H1 (cell line): ENCODE results near the gene MAPK1. TPM values are rescaled to one million over a fixed set of nuclear protein-coding genes. Genes with fewer than 3 reads are reported as not detected.
A peak's percentile ranks its signal among the peaks of the same experiment; 100 is the strongest.

Experiments
- CTCF ChIA-PET: fragments of 300-600 bp; sonication (Branson Sonifier 250); formaldehyde crosslinking; loops from one replicate; lab custom pipeline; 2021; ENCODE audit not compliant: partially characterized antibody; lab: Charles Lee
- POLR2A ChIA-PET: fragments of 300-600 bp; sonication (Branson Sonifier 250); formaldehyde crosslinking; loops from one replicate; lab custom pipeline; 2021; ENCODE audit warnings: inconsistent platforms; ENCODE audit not compliant: partially characterized antibody; lab: Charles Lee
- DNase-seq, 2 experiments: peaks; one replicate each; pipeline versions ENCODE4 v3.0.0 to v3.0.0-alpha.2; 2010 to 2022; ENCODE audit warnings: low spot score in 2 of 2, low read depth in 1 of 2, mixed read lengths in 1 of 2
- FAIRE-seq: peaks from 2 replicates; lab custom pipeline; 2011; peaks lifted over from hg19 to GRCh38; lab: Jason Lieb, UNC
- H2AFZ ChIP-seq: 2 replicates; pipeline ENCODE4 v1.8.1; 2012; ENCODE audit warnings: low read length, inconsistent platforms
- H2AK5ac ChIP-seq: 2 replicates; pipeline ENCODE4 v1.6.1; 2013; ENCODE audit warnings: low read depth, low read length
- H2BK120ac ChIP-seq: replicated peaks from 2 replicates; pipeline ENCODE3; 2013; ENCODE audit warnings: low read depth, low read length, inconsistent platforms
- H2BK12ac ChIP-seq: 2 replicates; pipeline ENCODE4 v1.6.1; 2013; ENCODE audit warnings: low read depth, low read length
- H2BK15ac ChIP-seq: 2 replicates; pipeline ENCODE4 v1.6.1; 2013; ENCODE audit warnings: low read length
- H2BK20ac ChIP-seq: 2 replicates; pipeline ENCODE4 v1.6.1; 2013; ENCODE audit warnings: low read length
- H2BK5ac ChIP-seq: 2 replicates; pipeline ENCODE4 v1.6.1; 2013; ENCODE audit warnings: low read depth, low read length
- H3K14ac ChIP-seq: 2 replicates; pipeline ENCODE4 v1.6.1; 2013; ENCODE audit warnings: inconsistent platforms; ENCODE audit not compliant: insufficient read length
- H3K18ac ChIP-seq: 2 replicates; pipeline ENCODE4 v1.6.1; 2013; ENCODE audit warnings: low read length; ENCODE audit errors: extremely low read depth
- H3K23ac ChIP-seq: 2 replicates; pipeline ENCODE4 v1.6.1; 2013; ENCODE audit warnings: inconsistent platforms; ENCODE audit not compliant: insufficient read length
- H3K23me2 ChIP-seq: 2 replicates; pipeline ENCODE4 v1.6.1; 2013; ENCODE audit warnings: low read depth, low read length
- H3K27ac ChIP-seq: 2 replicates; pipeline ENCODE4 v1.6.1; 2011; ENCODE audit warnings: low read depth, low read length, inconsistent platforms
- H3K27me3 ChIP-seq, 4 experiments: replicated peaks in 1 of 4; 1 replicate in 1 of 4; 2 replicates in 3 of 4; pipeline versions ENCODE4 v1.6.1 to v1.8.1; 2011 to 2013; ENCODE audit warnings: low read length in 3 of 4, mild to moderate bottlenecking in 3 of 4, inconsistent platforms in 2 of 4, mixed read lengths in 2 of 4, moderate library complexity in 1 of 4; ENCODE audit not compliant: control insufficient read depth in 3 of 4, insufficient read depth in 3 of 4; ENCODE audit errors: extremely low read depth in 1 of 4
- H3K36me3 ChIP-seq, 4 experiments: 2 replicates each; pipeline versions ENCODE4 v1.6.1 to v1.8.1; 2011 to 2013; ENCODE audit warnings: mild to moderate bottlenecking in 4 of 4, low read length in 3 of 4, moderate library complexity in 2 of 4, control low read depth in 1 of 4, inconsistent platforms in 1 of 4; ENCODE audit not compliant: insufficient read depth in 4 of 4, control insufficient read depth in 2 of 4
- H3K4ac ChIP-seq: replicated peaks from 2 replicates; pipeline ENCODE3; 2013; ENCODE audit warnings: low read length, low read depth, mixed read lengths, inconsistent platforms; ENCODE audit not compliant: insufficient read length
- H3K4me1 ChIP-seq, 4 experiments: replicated peaks in 1 of 4; 1 replicate in 1 of 4; 2 replicates in 3 of 4; pipeline versions ENCODE4 v1.6.1 to v1.8.1; 2011 to 2013; ENCODE audit warnings: low read length in 3 of 4, inconsistent platforms in 2 of 4, mixed read lengths in 1 of 4; ENCODE audit not compliant: insufficient read depth in 4 of 4, control insufficient read depth in 3 of 4
- H3K4me2 ChIP-seq, 2 experiments: 2 replicates each; pipeline versions ENCODE4 v1.6.1 to v1.8.1; 2011 to 2013; ENCODE audit warnings: low read depth in 2 of 2, low read length in 2 of 2, control low read depth in 1 of 2, inconsistent platforms in 1 of 2, mild to moderate bottlenecking in 1 of 2; ENCODE audit not compliant: insufficient read depth in 1 of 2
- H3K4me3 ChIP-seq, 4 experiments: fragments of 200-600, 300-600 bp in 1 of 4; sonication (generic), shearing (Covaris generic), sonication (Bioruptor Twin) in 1 of 4; 2 replicates each; pipeline versions ENCODE4 v1.5.1 to v1.8.1; 2011 to 2016; ENCODE audit warnings: low read length in 4 of 4, low read depth in 3 of 4, control low read depth in 2 of 4, inconsistent platforms in 2 of 4, mild to moderate bottlenecking in 2 of 4, mixed read lengths in 1 of 4, moderate library complexity in 1 of 4; ENCODE audit not compliant: insufficient read depth in 2 of 4; ENCODE audit errors: extremely low read depth in 1 of 4
- H3K56ac ChIP-seq: replicated peaks from 2 replicates; pipeline ENCODE3; 2013; ENCODE audit warnings: low read depth, mild to moderate bottlenecking, mixed read lengths, low read length, inconsistent platforms; ENCODE audit not compliant: insufficient read length
- H3K79me1 ChIP-seq: 2 replicates; pipeline ENCODE4 v1.6.1; 2013; ENCODE audit warnings: low read depth, low read length, control low read depth
- H3K79me2 ChIP-seq, 2 experiments: 2 replicates each; pipeline versions ENCODE4 v1.6.1 to v1.8.1; 2012 to 2013; ENCODE audit warnings: low read length in 2 of 2, mild to moderate bottlenecking in 2 of 2, inconsistent platforms in 1 of 2; ENCODE audit not compliant: insufficient read depth in 2 of 2, control insufficient read depth in 1 of 2
- H3K9ac ChIP-seq, 4 experiments: replicated peaks in 1 of 4; 1 replicate in 1 of 4; 2 replicates in 3 of 4; pipeline versions ENCODE4 v1.6.1 to v1.8.1; 2011 to 2013; ENCODE audit warnings: low read depth in 3 of 4, low read length in 3 of 4, control low read depth in 2 of 4, mild to moderate bottlenecking in 2 of 4, moderate library complexity in 2 of 4, inconsistent platforms in 1 of 4; ENCODE audit errors: extremely low read depth in 1 of 4
- H3K9me3 ChIP-seq, 2 experiments: 2 replicates each; pipeline versions ENCODE4 v1.6.1 to v1.8.1; 2012 to 2013; ENCODE audit warnings: mild to moderate bottlenecking in 2 of 2, moderate library complexity in 2 of 2, control low read depth in 1 of 2, inconsistent platforms in 1 of 2, low read depth in 1 of 2, low read length in 1 of 2, mixed read lengths in 1 of 2; ENCODE audit not compliant: insufficient read depth in 2 of 2
- H4K20me1 ChIP-seq, 2 experiments: replicated peaks in 1 of 2; 2 replicates each; pipeline versions ENCODE3 to v1.8.1; 2011 to 2013; ENCODE audit warnings: inconsistent platforms in 2 of 2, low read length in 2 of 2, mild to moderate bottlenecking in 1 of 2; ENCODE audit not compliant: insufficient read depth in 2 of 2, control insufficient read depth in 1 of 2
- H4K5ac ChIP-seq: 2 replicates; pipeline ENCODE4 v1.6.1; 2013; ENCODE audit warnings: low read length, low read depth, mixed read lengths, inconsistent platforms; ENCODE audit not compliant: insufficient read length
- H4K8ac ChIP-seq: 2 replicates; pipeline ENCODE4 v1.8.0; 2013; ENCODE audit warnings: mild to moderate bottlenecking, moderate library complexity, low read length, inconsistent platforms; ENCODE audit not compliant: insufficient read depth; ENCODE audit errors: extremely low read depth
- H4K91ac ChIP-seq: replicated peaks from 2 replicates; pipeline ENCODE3; 2013; ENCODE audit warnings: low read length, mixed read lengths, inconsistent platforms; ENCODE audit not compliant: insufficient read length
- CTBP2 ChIP-seq: IDR thresholded peaks from 2 replicates; pipeline ENCODE4 v1.7.0; 2011; ENCODE audit warnings: borderline replicate concordance, mild to moderate bottlenecking, moderate library complexity, mixed read lengths, low read length; ENCODE audit not compliant: insufficient read depth, insufficient read length
- HDAC6 ChIP-seq: IDR thresholded peaks from one replicate; pipeline ENCODE4 v1.7.1; 2012; ENCODE audit warnings: low read depth, mild to moderate bottlenecking, inconsistent platforms, low read length, moderate library complexity
- MAFK ChIP-seq: IDR thresholded peaks from 2 replicates; pipeline ENCODE4 v1.6.1; 2012; ENCODE audit warnings: low read depth, mild to moderate bottlenecking, improper control_type of control experiment, low read length
- POU5F1 ChIP-seq: IDR thresholded peaks from 2 replicates; pipeline ENCODE4 v1.6.1; 2011; ENCODE audit warnings: low read depth, mild to moderate bottlenecking, low read length, moderate library complexity
- RBBP5 ChIP-seq: IDR thresholded peaks from 2 replicates; pipeline ENCODE4 v1.7.1; 2012; ENCODE audit warnings: low read depth, mild to moderate bottlenecking, inconsistent platforms, low read length, moderate library complexity, borderline replicate concordance
- SIN3A ChIP-seq, 2 experiments: IDR thresholded peaks in 1 of 2; conservative IDR thresholded peaks in 1 of 2; 2 replicates each; pipeline ENCODE4 v1.6.1; 2011 to 2012; ENCODE audit warnings: low read length in 2 of 2, improper control_type of control experiment in 1 of 2, low read depth in 1 of 2, mild to moderate bottlenecking in 1 of 2
- SP2 ChIP-seq: IDR thresholded peaks from 2 replicates; pipeline ENCODE4 v1.6.1; 2012; ENCODE audit warnings: mild to moderate bottlenecking, low read length, inconsistent platforms
- TAF1 ChIP-seq: IDR thresholded peaks from 2 replicates; pipeline ENCODE4 v1.6.1; 2011; ENCODE audit warnings: mild to moderate bottlenecking, low read depth, low read length
- TCF12 ChIP-seq: IDR thresholded peaks from 2 replicates; pipeline ENCODE4 v1.6.1; 2011; ENCODE audit warnings: low read depth, mild to moderate bottlenecking, low read length
- WGBS, 2 experiments: shearing (Covaris generic) in 1 of 2; methylation state at CpG; one replicate each; pipeline versions ENCODE4 v1.1.6 to v1.1.7; 2013 to 2015; ENCODE audit warnings: low lambda C conversion rate in 2 of 2, mixed read lengths in 2 of 2, inconsistent platforms in 1 of 2, low coverage in 1 of 2, missing lambda C conversion rate in 1 of 2; ENCODE audit not compliant: insufficient replicate concordance in 2 of 2, insufficient coverage in 1 of 2, insufficient read length in 1 of 2; ENCODE audit errors: extremely low coverage in 1 of 2, missing lambda C conversion rate in 1 of 2; 5-methylcytosine and 5-hydroxymethylcytosine counted together
- polyA plus RNA-seq, 7 experiments: library from polyadenylated mRNA; depleted of rRNA in 3 of 7; stranded (reverse) in 5 of 7; unstranded in 2 of 7; fragments of >200 nt in 5 of 7; fragments of 200-250 nt in 2 of 7; gene quantifications; 1 replicate in 5 of 7; 2 replicates in 1 of 7; 4 replicates in 1 of 7; pipeline versions ENCODE4 v1.2.1 to v1.2.3, GENCODE V29; 2011 to 2013; ENCODE audit warnings: missing spikeins in 2 of 7, mixed read lengths in 2 of 7
- total RNA-seq: library from RNA; stranded (reverse); fragmentation: NEBNext Ultra II Directional; extraction: Animal tissue kit (Norgen Biotek cat#: 25700); gene quantifications from 2 replicates; pipeline ENCODE4 v1.2.1, GENCODE V29; 2021
- TF ChIP-seq, protein P1 (sequence below): IDR thresholded peaks from 2 replicates; pipeline ENCODE4 v1.6.1; 2012; ENCODE audit warnings: inconsistent platforms
- TF ChIP-seq, protein P2 (sequence below): IDR thresholded peaks from 2 replicates; pipeline ENCODE4 v1.6.1; 2011; ENCODE audit warnings: low read length, improper control_type of control experiment

The MAPK1 gene
- total and polyA plus RNA-seq, 2 of the 8 experiments (the other 6 are each of a cell fraction or from before 2014, with no cell fraction given), result 28.1 to 101 TPM

GRCh38 chr22:21819183-21819770, 48.2 kb downstream of the MAPK1 start:
- Histone ChIP-seq H3K4me2 (peak overlapping the region; percentile 5 to 43; a peak in 3 of 4 replicates), H4K91ac (no peak overlapping the region), H3K79me2 (peaks cover 7 to 83% of the 10 kb centered on the region in 2 experiments; a peak in 3 of 4 replicates), H2BK12ac (no peak overlapping the region), H2BK15ac (no peak overlapping the region), H3K27ac (no peak overlapping the region), H2BK120ac (no peak overlapping the region), H4K8ac (no peak overlapping the region), H3K23me2 (no peaks in the 10 kb centered on the region), H2AK5ac (no peak overlapping the region), H2AFZ (no peak overlapping the region), H3K4me1 (peaks cover 6 to 14% (median 9%) of the 10 kb centered on the region in 4 experiments; a peak in 6 of 7 replicates), H3K4me3 (no peak overlapping the region), H3K14ac (no peak overlapping the region), H3K9me3 (no peaks in the 10 kb centered on the region), H3K36me3 (no peaks in the 10 kb centered on the region), H2BK20ac (no peak overlapping the region), H3K79me1 (peaks cover 12% of the 10 kb centered on the region), H3K27me3 (no peaks in the 10 kb centered on the region), H3K56ac (no peak overlapping the region), H3K9ac (no peak overlapping the region), H3K23ac (no peak overlapping the region), H4K20me1 (peaks cover 8 to 27% of the 10 kb centered on the region in 2 experiments), H4K5ac (no peak overlapping the region), H3K18ac (no peak overlapping the region), H2BK5ac (no peak overlapping the region), H3K4ac (no peak overlapping the region)
- CTCF ChIA-PET, result interaction anchor here (0.6 to 1.5 kb wide), 3 partner anchors 19 to 153 kb away, joined by 3 to 4 read pairs (median 4); no protein-coding TSS in a partner anchor
- WGBS, 2 experiments, result 87% methylated on average over 2 of the region's 2 CpGs; no CpG with 5 or more reads in 1 of the 2 experiments
- no peak for FAIRE-seq
- DNase-seq, result no peak
- POLR2A ChIA-PET, result no interaction called here
- TF ChIP-seq HDAC6 (no peak), SP2 (no peak), MAFK (no peak), CTBP2 (no peak), POU5F1 (no peak), SIN3A (conservative IDR thresholded peaks at IDR 0.05 in 1 of 2, IDR thresholded peaks at IDR 0.05 in 1 of 2; ENCODE audit: low read depth in 1 of 2, low read length in 2 of 2) (no peak), TAF1 (no peak), TCF12 (no peak), RBBP5 (no peak)
- TF ChIP-seq, protein P1, sequence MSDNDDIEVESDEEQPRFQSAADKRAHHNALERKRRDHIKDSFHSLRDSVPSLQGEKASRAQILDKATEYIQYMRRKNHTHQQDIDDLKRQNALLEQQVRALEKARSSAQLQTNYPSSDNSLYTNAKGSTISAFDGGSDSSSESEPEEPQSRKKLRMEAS, result no peak
- TF ChIP-seq, protein P2, sequence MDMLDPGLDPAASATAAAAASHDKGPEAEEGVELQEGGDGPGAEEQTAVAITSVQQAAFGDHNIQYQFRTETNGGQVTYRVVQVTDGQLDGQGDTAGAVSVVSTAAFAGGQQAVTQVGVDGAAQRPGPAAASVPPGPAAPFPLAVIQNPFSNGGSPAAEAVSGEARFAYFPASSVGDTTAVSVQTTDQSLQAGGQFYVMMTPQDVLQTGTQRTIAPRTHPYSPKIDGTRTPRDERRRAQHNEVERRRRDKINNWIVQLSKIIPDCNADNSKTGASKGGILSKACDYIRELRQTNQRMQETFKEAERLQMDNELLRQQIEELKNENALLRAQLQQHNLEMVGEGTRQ, result no peak
